Measurements from ENCODE around the gene BMERB1.
"Not testable (repeated sequence)": the region's sequence is repeated elsewhere in the genome, so short reads cannot be mapped to it uniquely, and the experiment has no call there.

The BMERB1 gene

DNA sequence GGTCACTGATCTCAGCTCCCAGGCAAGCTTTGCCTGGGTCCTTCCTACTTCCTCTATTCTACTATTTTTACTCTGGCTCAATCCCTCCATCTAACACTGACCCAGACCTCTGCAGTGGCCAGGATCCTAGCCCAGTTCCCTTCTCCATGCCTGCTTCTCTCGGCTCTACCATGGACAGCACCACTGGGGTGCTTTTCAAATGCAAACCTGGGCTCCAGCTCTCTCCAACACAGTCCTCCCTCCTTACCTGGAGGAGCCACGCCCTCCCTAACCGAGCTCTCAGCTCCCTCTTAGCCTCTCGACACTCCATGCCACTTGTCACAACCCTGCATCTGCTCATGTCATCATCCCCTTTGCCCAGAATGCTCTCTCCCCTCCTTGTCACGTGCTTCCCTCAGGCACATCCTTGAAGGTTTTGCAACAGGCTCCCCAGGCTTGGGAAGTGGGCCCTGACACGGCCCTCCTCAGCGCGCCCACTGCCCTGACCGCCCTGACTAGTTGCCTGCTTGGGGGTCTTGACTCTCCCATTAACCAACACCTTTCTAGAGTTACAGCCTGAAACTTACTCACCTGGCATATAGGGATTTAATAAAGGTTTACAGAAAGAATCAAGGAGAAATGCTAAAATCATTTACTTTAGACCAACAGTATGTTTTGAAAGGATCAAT, 167.0 kb downstream of the BMERB1 start:
- Histone ChIP-seq H3K4me3 (ENCODE audit: low read depth, low read length) (no peak overlapping the region), H3K36me3 (peaks cover 90% of the 10 kb centered on the region), H3K27ac (no peak overlapping the region), H3K9me3 (ENCODE audit: severe bottlenecking) (no peaks in the 10 kb centered on the region), H3K27me3 (ENCODE audit: insufficient read depth, low read depth, severe bottlenecking) (no peaks in the 10 kb centered on the region)
- TF ChIP-seq, protein P1, sequence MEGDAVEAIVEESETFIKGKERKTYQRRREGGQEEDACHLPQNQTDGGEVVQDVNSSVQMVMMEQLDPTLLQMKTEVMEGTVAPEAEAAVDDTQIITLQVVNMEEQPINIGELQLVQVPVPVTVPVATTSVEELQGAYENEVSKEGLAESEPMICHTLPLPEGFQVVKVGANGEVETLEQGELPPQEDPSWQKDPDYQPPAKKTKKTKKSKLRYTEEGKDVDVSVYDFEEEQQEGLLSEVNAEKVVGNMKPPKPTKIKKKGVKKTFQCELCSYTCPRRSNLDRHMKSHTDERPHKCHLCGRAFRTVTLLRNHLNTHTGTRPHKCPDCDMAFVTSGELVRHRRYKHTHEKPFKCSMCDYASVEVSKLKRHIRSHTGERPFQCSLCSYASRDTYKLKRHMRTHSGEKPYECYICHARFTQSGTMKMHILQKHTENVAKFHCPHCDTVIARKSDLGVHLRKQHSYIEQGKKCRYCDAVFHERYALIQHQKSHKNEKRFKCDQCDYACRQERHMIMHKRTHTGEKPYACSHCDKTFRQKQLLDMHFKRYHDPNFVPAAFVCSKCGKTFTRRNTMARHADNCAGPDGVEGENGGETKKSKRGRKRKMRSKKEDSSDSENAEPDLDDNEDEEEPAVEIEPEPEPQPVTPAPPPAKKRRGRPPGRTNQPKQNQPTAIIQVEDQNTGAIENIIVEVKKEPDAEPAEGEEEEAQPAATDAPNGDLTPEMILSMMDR (IDR thresholded peaks at IDR 0.05; ENCODE audit: low read depth, low read length): no peak
- no peak for DNase-seq

DNA sequence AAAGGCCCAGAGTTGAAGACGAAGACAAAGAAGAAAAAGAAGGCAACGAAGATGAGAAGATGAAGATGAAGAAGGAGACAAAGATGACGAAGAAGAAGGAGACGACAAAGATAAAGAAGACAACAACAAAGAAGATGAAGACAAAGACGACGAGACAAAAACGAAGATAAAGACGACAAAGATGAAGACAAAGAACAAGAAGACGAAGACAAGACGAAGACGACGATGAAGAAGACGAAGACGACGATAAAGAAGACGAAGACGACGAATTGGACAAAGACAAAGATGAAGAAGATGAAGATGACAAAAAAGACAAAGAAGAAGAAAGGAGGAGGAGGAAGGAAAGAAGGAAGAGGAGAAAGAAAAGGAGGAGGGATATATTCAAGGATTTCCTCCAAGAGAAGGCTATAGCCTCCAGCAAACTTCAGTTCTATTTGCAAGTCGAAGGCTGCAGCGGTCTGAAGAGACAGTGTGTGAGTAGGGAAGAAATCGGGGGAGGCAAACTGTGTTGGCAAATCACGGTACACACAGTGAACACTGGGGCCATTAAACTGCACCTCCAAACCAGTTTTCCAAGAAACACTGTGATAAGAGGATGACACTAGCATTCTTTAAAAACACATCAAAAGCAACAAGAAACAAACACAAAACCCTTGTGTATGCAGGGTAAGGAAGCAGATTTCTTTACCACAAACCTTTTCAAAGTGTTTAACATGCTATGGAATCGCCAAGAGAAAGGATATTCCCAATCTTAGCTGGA, 168.1 kb downstream of the BMERB1 start:
- TF ChIP-seq, protein P1 (IDR thresholded peaks at IDR 0.05; ENCODE audit: low read depth, low read length): no peak
- Histone ChIP-seq H3K27me3 (ENCODE audit: insufficient read depth, low read depth, severe bottlenecking) (no peaks in the 10 kb centered on the region), H3K9me3 (ENCODE audit: severe bottlenecking) (no peaks in the 10 kb centered on the region), H3K27ac (no peak overlapping the region), H3K4me3 (ENCODE audit: low read depth, low read length) (no peak overlapping the region), H3K36me3 (peaks cover 90% of the 10 kb centered on the region)
- DNase-seq: no peak

DNA sequence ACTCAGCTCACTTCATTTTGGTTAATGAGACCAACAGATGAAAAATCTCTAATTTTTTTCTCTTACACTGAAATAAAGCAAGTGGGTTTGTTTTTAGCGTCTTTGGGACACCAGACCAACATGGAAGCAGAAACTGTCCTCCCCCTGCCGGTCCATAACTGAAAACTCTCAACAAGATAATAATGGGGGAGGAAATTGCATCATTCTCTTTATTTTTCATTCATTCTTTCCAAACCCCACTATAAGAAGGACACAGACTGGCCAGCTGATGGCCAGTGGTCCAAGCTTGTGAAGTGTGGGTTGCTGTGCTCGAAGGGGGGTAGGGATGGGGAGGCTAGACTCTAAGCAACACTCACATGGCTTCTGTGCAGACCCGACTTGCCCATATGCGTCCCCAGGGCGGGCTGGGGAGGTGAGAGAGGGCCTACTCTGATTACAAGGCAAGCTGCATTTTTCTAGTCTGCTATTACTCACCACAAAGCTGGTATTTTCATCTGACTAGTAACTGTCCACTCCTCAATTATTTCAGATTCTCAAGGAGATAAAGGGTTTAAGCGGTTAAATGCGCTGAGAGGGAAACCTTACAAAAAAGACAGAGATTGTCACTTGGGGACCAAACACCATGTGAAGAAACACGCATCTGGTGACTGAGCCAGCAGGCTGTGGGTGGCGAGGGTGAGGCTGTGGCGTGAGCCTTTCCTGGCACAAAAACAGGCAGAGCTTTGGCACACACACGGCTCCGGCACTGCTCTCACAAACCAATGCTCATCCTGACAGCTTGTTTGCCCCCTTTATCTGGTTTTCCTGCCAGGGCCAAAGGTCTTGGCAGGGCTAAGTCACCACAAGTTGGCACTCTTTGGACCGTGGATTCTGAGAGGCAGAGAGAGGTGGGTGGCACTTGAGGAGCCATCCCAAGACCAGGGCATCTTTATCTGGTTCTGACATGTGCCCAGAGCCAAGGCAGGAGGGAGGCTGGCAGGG, 170.4 kb downstream of the BMERB1 start:
- TF ChIP-seq, protein P1 (IDR thresholded peaks at IDR 0.05; ENCODE audit: low read depth, low read length): no peak
- Histone ChIP-seq H3K9me3 (ENCODE audit: severe bottlenecking) (no peaks in the 10 kb centered on the region), H3K36me3 (peaks cover 94% of the 10 kb centered on the region)

DNA sequence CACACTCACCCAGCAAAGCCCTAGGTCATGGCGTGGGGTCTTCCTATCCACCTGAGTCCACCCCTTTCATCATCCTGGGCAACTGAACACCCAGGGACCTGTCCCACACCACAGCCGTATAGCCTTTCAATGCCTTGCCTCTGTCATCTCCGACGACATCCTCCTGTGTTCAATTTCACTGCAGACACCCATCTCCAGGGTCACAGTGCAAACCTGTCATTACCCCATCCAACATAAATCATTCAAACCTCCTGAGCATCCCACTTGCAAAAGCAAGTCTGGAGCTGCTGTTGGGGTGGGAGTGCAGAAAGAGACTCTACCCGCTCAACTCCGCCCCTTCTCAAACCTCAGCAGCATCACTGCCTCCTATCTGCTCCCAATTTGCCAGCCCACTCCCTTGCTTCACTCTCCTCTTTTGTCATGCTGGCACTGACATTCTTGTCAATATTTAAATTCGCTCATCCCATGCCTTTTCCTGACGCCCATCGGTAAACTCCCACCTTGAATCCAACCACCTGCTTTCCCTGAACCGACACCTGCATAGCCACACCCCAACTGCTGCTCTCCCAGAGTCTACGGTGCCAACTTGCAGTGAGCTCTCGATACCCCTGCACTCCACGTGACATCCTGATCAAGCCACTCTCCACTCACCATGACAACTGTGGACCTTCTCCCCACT, 171.6 kb downstream of the BMERB1 start:
- Histone ChIP-seq H3K36me3 (peaks cover 94% of the 10 kb centered on the region), H3K27ac (no peak overlapping the region), H3K9me3 (ENCODE audit: severe bottlenecking) (no peaks in the 10 kb centered on the region), H3K27me3 (ENCODE audit: insufficient read depth, low read depth, severe bottlenecking) (no peaks in the 10 kb centered on the region), H3K4me3 (ENCODE audit: low read depth, low read length) (no peak overlapping the region)
- no peak for DNase-seq
- TF ChIP-seq, protein P1 (IDR thresholded peaks at IDR 0.05; ENCODE audit: low read depth, low read length): no peak

More for the DNA sequence above, 170.4 kb downstream of the BMERB1 start:
- H3K4me3 ChIP-seq (ENCODE audit: low read depth, low read length): no peak overlapping the region
- H3K27ac ChIP-seq: no peak overlapping the region
- H3K27me3 ChIP-seq (ENCODE audit: insufficient read depth, low read depth, severe bottlenecking): no peaks in the 10 kb centered on the region
- DNase-seq: no peak

DNA sequence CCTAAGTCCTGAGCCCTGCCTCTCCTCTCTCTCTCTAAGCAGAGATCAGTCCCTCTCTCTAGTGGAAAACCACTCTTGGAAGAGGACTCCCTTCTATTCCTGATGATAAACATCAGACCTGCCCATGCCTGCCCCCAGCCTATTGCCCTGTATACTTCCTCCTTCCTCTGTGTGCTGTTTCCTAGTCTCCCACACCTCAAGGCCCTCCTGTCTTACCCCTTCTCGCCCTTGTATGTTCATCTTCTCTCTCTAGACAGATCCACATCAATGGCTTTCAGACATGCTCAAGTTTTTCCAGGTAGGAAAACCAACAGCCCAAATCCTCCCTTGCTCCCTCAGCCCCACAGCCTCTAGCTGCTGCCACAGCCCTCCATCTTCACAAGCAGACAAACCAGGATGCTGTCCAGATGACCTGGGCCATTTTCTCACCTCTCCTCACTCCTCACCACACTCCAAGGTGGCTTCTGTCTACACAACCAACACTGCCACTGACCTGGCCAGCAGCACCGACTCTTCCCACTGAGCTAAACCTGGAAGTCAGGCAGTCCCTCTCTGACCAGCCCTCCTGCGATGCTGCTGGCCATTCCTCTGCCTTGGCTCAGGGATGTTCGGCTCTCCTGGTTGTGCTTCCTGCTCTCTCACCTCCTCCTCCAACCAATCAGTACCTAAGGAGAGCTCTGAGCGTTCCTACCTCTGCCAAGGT, 172.3 kb downstream of the BMERB1 start:
- no peak overlapping the region for H3K27ac ChIP-seq
- H3K9me3 ChIP-seq (ENCODE audit: severe bottlenecking): no peaks in the 10 kb centered on the region
- DNase-seq: no peak
- H3K27me3 ChIP-seq (ENCODE audit: insufficient read depth, low read depth, severe bottlenecking): no peaks in the 10 kb centered on the region
- TF ChIP-seq, protein P1 (IDR thresholded peaks at IDR 0.05; ENCODE audit: low read depth, low read length): no peak
- peaks cover 92% of the 10 kb centered on the region for H3K36me3 ChIP-seq
- H3K4me3 ChIP-seq (ENCODE audit: low read depth, low read length): no peak overlapping the region

DNA sequence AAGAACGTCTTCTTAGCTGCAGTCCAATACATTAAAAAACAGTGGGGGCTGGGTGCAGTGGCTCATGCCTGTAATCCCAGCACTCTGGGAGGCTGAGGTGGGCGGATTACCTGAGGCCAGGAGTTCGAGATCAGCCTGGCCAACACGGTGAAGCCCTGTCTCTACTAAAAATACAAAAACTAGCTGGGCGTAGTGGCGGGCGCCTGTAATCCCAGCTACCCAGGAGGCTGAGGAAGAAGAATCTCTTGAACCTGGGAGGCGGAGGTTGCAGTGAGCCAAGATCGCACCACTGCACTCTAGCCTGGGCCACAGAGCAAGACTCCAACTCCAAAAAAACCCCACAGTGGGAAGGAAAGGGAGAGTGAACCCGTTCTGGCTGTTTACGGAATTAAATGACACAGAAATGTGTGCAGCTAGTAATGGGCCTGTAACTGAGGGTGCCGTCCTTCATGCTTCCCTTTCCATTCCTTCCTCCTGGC, 172.9 kb downstream of the BMERB1 start:
- H3K9me3 ChIP-seq (ENCODE audit: severe bottlenecking); H3K4me3 ChIP-seq (ENCODE audit: low read depth, low read length); DNase-seq; H3K27me3 ChIP-seq (ENCODE audit: insufficient read depth, low read depth, severe bottlenecking); H3K27ac ChIP-seq: not testable (repeated sequence)
- H3K36me3 ChIP-seq: peaks cover 92% of the 10 kb centered on the region
